ENCODE data around the gene FUNDC2. TPM values are rescaled to one million over a fixed set of nuclear protein-coding genes. Genes with fewer than 3 reads are reported as not detected.

The FUNDC2 gene
- total and polyA plus RNA-seq, 2 of the 13 experiments (the other 11 are each of a cell fraction or from before 2014, with no cell fraction given), result 65.3 to 109 TPM

GRCh38 chrX:155026727-155027508, at the start of gene FUNDC2 (continued):
- peak; percentile 76; the same call in 1 of the 2 replicates for TF ChIP-seq ZNF772 (CRISPR knock-in tag; IDR thresholded peaks at IDR 0.05)
- TF ChIP-seq ZNF367 (CRISPR knock-in tag; IDR thresholded peaks at IDR 0.05; ENCODE audit: borderline replicate concordance), result no peak
- TF ChIP-seq NR1H2 (CRISPR knock-in tag; IDR thresholded peaks at IDR 0.05; ENCODE audit: borderline replicate concordance, low read depth), result no peak
- TF ChIP-seq YEATS4 (CRISPR knock-in tag; IDR thresholded peaks at IDR 0.05; ENCODE audit: borderline replicate concordance), result peak; percentile 76; the same call in 1 of the 2 replicates
- no peak for TF ChIP-seq PAX8 (CRISPR knock-in tag; IDR thresholded peaks at IDR 0.05; ENCODE audit: borderline replicate concordance)
- no peak for TF ChIP-seq IKZF1 (IDR thresholded peaks at IDR 0.05)
- no peak for TF ChIP-seq HOXD1 (CRISPR knock-in tag; IDR thresholded peaks at IDR 0.05)
- TF ChIP-seq POLR2AphosphoS5 (IDR thresholded peaks at IDR 0.05; ENCODE audit: low read depth, low read length), result peak; percentile 51; the same call in 1 of the 2 replicates
- no peak for TF ChIP-seq RNF219 (CRISPR knock-in tag; IDR thresholded peaks at IDR 0.05)
- no peak for TF ChIP-seq ZNF691 (CRISPR knock-in tag; IDR thresholded peaks at IDR 0.05; ENCODE audit: borderline replicate concordance, low read depth)
- no peak for TF ChIP-seq MED8 (CRISPR knock-in tag; IDR thresholded peaks at IDR 0.05; ENCODE audit: insufficient replicate concordance)
- TF ChIP-seq JUNB (CRISPR knock-in tag; IDR thresholded peaks at IDR 0.05; ENCODE audit: borderline replicate concordance), result no peak
- no peak for TF ChIP-seq ZBTB43 (CRISPR knock-in tag; conservative IDR thresholded peaks at IDR 0.05)
- TF ChIP-seq KLF16 (CRISPR knock-in tag; IDR thresholded peaks at IDR 0.05), result 0 out of 4 replicates have a peak, but pooled peaks of 1 of the 2 experiments have one; percentile 40
- no peak for TF ChIP-seq ZNF572 (CRISPR knock-in tag; IDR thresholded peaks at IDR 0.05)
- TF ChIP-seq ZNF354B (CRISPR knock-in tag; IDR thresholded peaks at IDR 0.05), result no peak
- TF ChIP-seq AHR (CRISPR knock-in tag; IDR thresholded peaks at IDR 0.05), result no peak
- TF ChIP-seq ZNF678 (CRISPR knock-in tag; IDR thresholded peaks at IDR 0.05), result no peak
- TF ChIP-seq DPF2 (CRISPR knock-in tag; IDR thresholded peaks at IDR 0.05; ENCODE audit: borderline replicate concordance, low read depth), result no peak
- TF ChIP-seq ZNF124 (CRISPR knock-in tag; IDR thresholded peaks at IDR 0.05), result no peak
- no peak for TF ChIP-seq ZBTB26 (CRISPR knock-in tag; IDR thresholded peaks at IDR 0.05; ENCODE audit: borderline replicate concordance)
- TF ChIP-seq SRSF4 (IDR thresholded peaks at IDR 0.05; ENCODE audit: low read depth, low read length, poor library complexity, severe bottlenecking), result no peak
- no peak for TF ChIP-seq TRIM24 (CRISPR knock-in tag; IDR thresholded peaks at IDR 0.05)
- no peak for TF ChIP-seq SETDB1 (CRISPR knock-in tag; IDR thresholded peaks at IDR 0.05; ENCODE audit: borderline replicate concordance)
- no peak for TF ChIP-seq ARID2 (CRISPR knock-in tag; IDR thresholded peaks at IDR 0.05; ENCODE audit: borderline replicate concordance)

Data from HepG2 (cell line).